Fibroblast of lung (primary cell): Measurements from ENCODE around the gene KMT2D.

ENCODE experiments used
- CTCF ChIP-seq, 2 donors: IDR thresholded peaks in 1 of 2; conservative IDR thresholded peaks in 1 of 2; 1 replicate in 1 of 2; 2 replicates in 1 of 2; pipeline ENCODE4 v1.5.1; 2011 to 2012; ENCODE audit warnings: low read length in 2 of 2, control low read depth in 1 of 2, inconsistent platforms in 1 of 2, low read depth in 1 of 2, mild to moderate bottlenecking in 1 of 2
- EZH2 ChIP-seq: IDR thresholded peaks from 2 replicates; pipeline ENCODE4 v1.5.1; 2012; ENCODE audit warnings: low read length, control low read depth, mild to moderate bottlenecking; ENCODE audit errors: missing control alignments

GRCh38 chr12:49044660-49045059, 15.9 kb downstream of the KMT2D start:
- TF ChIP-seq CTCF (conservative IDR thresholded peaks at IDR 0.05 in 1 of 2, IDR thresholded peaks at IDR 0.05 in 1 of 2; ENCODE audit: low read depth in 1 of 2, low read length in 2 of 2) (no peak), EZH2 (no peak)
